ENCODE measurements around the gene CLSTN3. TPM values are rescaled to one million over a fixed set of nuclear protein-coding genes. Genes with fewer than 3 reads are reported as not detected.

CLSTN3 gene
- total RNA-seq, 1 donor: 7.6 TPM

GRCh38 chr12:7116916-7117315 lies 13.3 kb upstream of the CLSTN3 start:
- Histone ChIP-seq H3K9me3 (ENCODE audit: low read depth, low read length) (no peaks in the 10 kb centered on the region), H3K4me2 (ENCODE audit: insufficient read depth, low read length) (no peak overlapping the region), H3K4me1 (ENCODE audit: insufficient read depth, low read length) (no peaks in the 10 kb centered on the region), H2AFZ (ENCODE audit: low read length) (no peak overlapping the region), H3K27ac (ENCODE audit: low read depth, low read length) (no peak overlapping the region), H3K36me3 (ENCODE audit: insufficient read depth, low read length) (peaks cover 5% of the 10 kb centered on the region), H3K79me2 (ENCODE audit: insufficient read depth, low read length) (no peaks in the 10 kb centered on the region), H3K4me3 (ENCODE audit: insufficient read depth, low read length) (no peak overlapping the region), H4K20me1 (ENCODE audit: insufficient read depth, low read length) (no peaks in the 10 kb centered on the region), H3K27me3 (ENCODE audit: insufficient read depth, low read length) (no peaks in the 10 kb centered on the region)
- no peak for TF ChIP-seq CTCF (IDR thresholded peaks at IDR 0.05; ENCODE audit: extremely low read depth, low read depth, low read length)
- no peak for DNase-seq (ENCODE audit: insufficient read length, low spot score, missing footprints)

- no peak for TF ChIP-seq CTCF (IDR thresholded peaks at IDR 0.05; ENCODE audit: extremely low read depth, low read depth, low read length)
- Histone ChIP-seq H3K27ac (ENCODE audit: low read depth, low read length) (no peak overlapping the region), H3K4me2 (ENCODE audit: insufficient read depth, low read length) (no peak overlapping the region), H4K20me1 (ENCODE audit: insufficient read depth, low read length) (no peaks in the 10 kb centered on the region), H3K4me1 (ENCODE audit: insufficient read depth, low read length) (no peaks in the 10 kb centered on the region), H3K9me3 (ENCODE audit: low read depth, low read length) (no peaks in the 10 kb centered on the region), H3K4me3 (ENCODE audit: insufficient read depth, low read length) (no peak overlapping the region), H2AFZ (ENCODE audit: low read length) (no peak overlapping the region), H3K79me2 (ENCODE audit: insufficient read depth, low read length) (no peaks in the 10 kb centered on the region), H3K36me3 (ENCODE audit: insufficient read depth, low read length) (peaks cover 5% of the 10 kb centered on the region), H3K27me3 (ENCODE audit: insufficient read depth, low read length) (no peaks in the 10 kb centered on the region)
- DNase-seq (ENCODE audit: insufficient read length, low spot score, missing footprints): no peak
Measured at GRCh38 chr12:7117670-7118069, 12.5 kb upstream of the CLSTN3 start.

- H2AFZ ChIP-seq (ENCODE audit: low read length): no peak overlapping the region
- no peak overlapping the region for H3K27ac ChIP-seq (ENCODE audit: low read depth, low read length)
- H3K4me2 ChIP-seq (ENCODE audit: insufficient read depth, low read length): no peak overlapping the region
- H3K27me3 ChIP-seq (ENCODE audit: insufficient read depth, low read length): no peaks in the 10 kb centered on the region
- H3K9me3 ChIP-seq (ENCODE audit: low read depth, low read length): no peaks in the 10 kb centered on the region
- no peak for TF ChIP-seq CTCF (IDR thresholded peaks at IDR 0.05; ENCODE audit: extremely low read depth, low read depth, low read length)
- H3K79me2 ChIP-seq (ENCODE audit: insufficient read depth, low read length): no peaks in the 10 kb centered on the region
- no peaks in the 10 kb centered on the region for H3K4me1 ChIP-seq (ENCODE audit: insufficient read depth, low read length)
- H3K36me3 ChIP-seq (ENCODE audit: insufficient read depth, low read length): peaks cover 5% of the 10 kb centered on the region
- no peak overlapping the region for H3K4me3 ChIP-seq (ENCODE audit: insufficient read depth, low read length)
- no peak for DNase-seq (ENCODE audit: insufficient read length, low spot score, missing footprints)
- no peaks in the 10 kb centered on the region for H4K20me1 ChIP-seq (ENCODE audit: insufficient read depth, low read length)
Measured at GRCh38 chr12:7118881-7119280, 11.3 kb upstream of the CLSTN3 start.

- TF ChIP-seq CTCF (IDR thresholded peaks at IDR 0.05; ENCODE audit: extremely low read depth, low read depth, low read length): no peak
- Histone ChIP-seq H3K9me3 (ENCODE audit: low read depth, low read length) (no peaks in the 10 kb centered on the region), H3K27me3 (ENCODE audit: insufficient read depth, low read length) (no peaks in the 10 kb centered on the region), H3K36me3 (ENCODE audit: insufficient read depth, low read length) (peaks cover 5% of the 10 kb centered on the region), H3K4me1 (ENCODE audit: insufficient read depth, low read length) (no peaks in the 10 kb centered on the region), H3K79me2 (ENCODE audit: insufficient read depth, low read length) (no peaks in the 10 kb centered on the region), H3K4me3 (ENCODE audit: insufficient read depth, low read length) (no peak overlapping the region), H3K27ac (ENCODE audit: low read depth, low read length) (no peak overlapping the region), H2AFZ (ENCODE audit: low read length) (no peak overlapping the region), H4K20me1 (ENCODE audit: insufficient read depth, low read length) (no peaks in the 10 kb centered on the region), H3K4me2 (ENCODE audit: insufficient read depth, low read length) (no peak overlapping the region)
- no peak for DNase-seq (ENCODE audit: insufficient read length, low spot score, missing footprints)
Measured at GRCh38 chr12:7120166-7120565, 10.0 kb upstream of the CLSTN3 start.

Measured in osteoblast (primary cell).